22Rv1 (cell line): ENCODE results near the gene IL23A.

ENCODE experiments used
- CTCF ChIP-seq: fragments of 450-650 bp; IDR thresholded peaks from 2 replicates; pipeline ENCODE4 v1.5.1; 2017; ENCODE audit warnings: mild to moderate bottlenecking
- ZFX ChIP-seq: fragments of 450-650 bp; IDR thresholded peaks from 2 replicates; pipeline ENCODE4 v1.6.1; 2017; ENCODE audit warnings: antibody characterized with exemption, borderline replicate concordance

DNA sequence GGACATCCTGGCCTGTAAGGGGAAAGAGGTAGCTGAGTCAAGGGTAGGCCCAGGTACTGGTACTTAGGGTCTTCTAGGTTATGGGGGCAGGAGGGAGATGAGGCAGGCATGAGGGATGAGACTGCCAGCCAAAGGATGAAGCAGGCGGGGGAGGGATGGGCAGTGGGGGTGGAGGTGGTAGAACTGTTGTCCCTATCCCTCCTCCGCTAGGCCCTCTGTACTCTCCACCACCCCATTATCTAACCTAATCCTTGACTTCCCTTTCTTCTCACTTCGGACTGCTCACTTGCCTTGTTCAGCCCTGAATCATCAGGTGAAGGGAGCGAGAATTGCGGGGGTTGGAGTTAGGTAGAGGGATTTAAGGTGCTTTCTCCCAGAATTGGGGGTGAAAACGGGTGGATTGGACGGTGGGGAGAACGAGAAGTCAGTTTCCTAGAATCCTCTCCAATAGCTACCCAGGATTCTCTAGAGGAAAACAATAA is 5.4 kb upstream of the IL23A start:
- no peak for TF ChIP-seq CTCF
- no peak for TF ChIP-seq ZFX
